T-helper 2 cell treated with Interferon-gamma antibody and Interleukin-4, amounts not matched to agents 5 μg/mL and 100 μg/mL, for 36 hours (primary cell): ENCODE data around the gene CLMN.

ENCODE experiments used
- DNase-seq: peaks from one replicate; pipeline ENCODE4 v3.0.0; 2021; ENCODE audit warnings: low spot score
- H3K27ac Mint-ChIP-seq: one replicate; pipeline ENCODE4 v1.8.0; 2021; ENCODE audit warnings: mild to moderate bottlenecking, mixed read lengths
- H3K27me3 Mint-ChIP-seq: one replicate; pipeline ENCODE4 v1.8.0; 2021; ENCODE audit warnings: low read depth, mixed read lengths
- H3K36me3 Mint-ChIP-seq: one replicate; pipeline ENCODE4 v1.8.0; 2021; ENCODE audit warnings: low read depth, mixed read lengths
- H3K4me1 Mint-ChIP-seq: one replicate; pipeline ENCODE4 v1.8.0; 2021; ENCODE audit warnings: low read depth, mixed read lengths
- H3K4me3 Mint-ChIP-seq: one replicate; pipeline ENCODE4 v1.8.0; 2022; ENCODE audit warnings: mild to moderate bottlenecking, moderate library complexity, mixed read lengths
- H3K9me3 Mint-ChIP-seq: one replicate; pipeline ENCODE4 v1.8.0; 2021; ENCODE audit warnings: mixed read lengths

The CLMN gene

DNA sequence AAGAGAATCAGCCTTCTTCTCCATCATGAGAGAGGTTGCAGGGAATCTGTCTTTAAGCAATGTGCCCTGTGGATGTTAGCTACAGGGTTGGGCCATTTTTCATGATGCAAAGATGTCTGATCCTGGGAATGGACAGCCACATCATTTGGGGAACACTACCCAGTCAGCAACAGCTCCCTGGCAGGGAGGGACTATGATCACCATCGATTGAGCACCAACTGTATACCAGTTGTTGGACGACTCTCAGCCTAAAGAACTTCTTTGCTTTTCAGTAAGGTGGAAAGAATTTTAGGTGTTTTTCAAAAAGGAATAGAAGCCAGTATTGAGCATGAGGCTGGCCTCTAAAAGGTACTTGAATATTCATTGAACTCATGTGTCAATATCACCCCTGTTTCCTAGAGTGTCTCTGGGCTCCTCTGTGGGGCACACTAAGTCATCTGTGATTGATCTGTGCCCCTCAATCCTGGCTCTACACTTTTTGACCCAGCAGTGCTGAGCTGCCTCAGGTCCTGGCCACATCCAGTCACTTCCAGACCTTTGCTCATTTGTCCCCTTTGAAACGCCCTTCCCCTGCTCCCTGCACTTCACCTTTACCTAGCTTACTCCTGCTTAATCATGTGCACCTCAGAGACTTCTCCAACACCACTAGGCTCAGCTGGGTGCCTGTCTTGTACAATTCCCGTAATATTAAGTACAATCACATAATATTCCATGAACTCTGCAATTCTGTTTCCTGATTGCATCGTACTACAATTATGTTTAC, 2.2 kb upstream of the CLMN start:
- H3K36me3 Mint-ChIP-seq = no peaks in the 10 kb centered on the region
- peak overlapping the region; percentile 16 for H3K4me3 Mint-ChIP-seq
- H3K4me1 Mint-ChIP-seq = peaks cover 9% of the 10 kb centered on the region

DNA sequence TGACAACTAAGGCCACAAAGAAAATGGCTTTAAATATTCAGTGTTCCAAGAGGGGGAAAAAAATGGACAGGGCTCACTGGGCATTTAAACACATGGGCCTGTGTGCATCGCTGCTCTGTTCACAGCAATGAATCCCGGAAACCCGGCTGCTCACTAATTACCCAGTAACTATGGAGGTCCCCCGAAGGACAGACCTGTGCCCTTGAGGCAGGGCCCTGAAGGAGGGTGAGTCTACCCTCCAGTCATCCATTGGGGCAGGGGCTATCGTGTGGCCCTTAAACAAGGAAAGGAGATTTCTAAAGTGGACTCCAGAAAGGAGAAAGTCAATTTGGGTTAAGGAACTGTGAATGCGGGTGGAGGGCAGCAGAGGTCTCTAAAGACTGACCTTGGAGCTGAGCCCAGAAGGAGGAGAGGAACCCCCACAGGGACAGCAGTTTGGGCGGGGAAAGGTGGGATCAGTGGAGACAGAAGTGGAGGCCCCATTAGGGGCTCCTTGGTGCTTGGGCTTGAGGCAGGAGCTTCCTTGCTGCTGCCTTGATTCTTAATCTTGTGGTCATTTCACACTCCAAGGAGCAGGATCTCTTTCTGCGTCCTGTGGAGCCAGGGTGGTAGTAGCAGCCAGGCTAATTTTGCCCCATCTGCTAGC, 1.4 kb upstream of the CLMN start:
- Mint-ChIP-seq H3K9me3 (no peaks in the 10 kb centered on the region), H3K27ac (no peak overlapping the region), H3K4me1 (peaks cover 9% of the 10 kb centered on the region), H3K27me3 (peaks cover 62% of the 10 kb centered on the region), H3K36me3 (no peaks in the 10 kb centered on the region), H3K4me3 (peak overlapping the region; percentile 27)
- DNase-seq = no peak

More for the DNA sequence above, 2.2 kb upstream of the CLMN start:
- H3K9me3 Mint-ChIP-seq = no peaks in the 10 kb centered on the region
- peaks cover 65% of the 10 kb centered on the region for H3K27me3 Mint-ChIP-seq
- no peak overlapping the region for H3K27ac Mint-ChIP-seq
- no peak for DNase-seq

DNA sequence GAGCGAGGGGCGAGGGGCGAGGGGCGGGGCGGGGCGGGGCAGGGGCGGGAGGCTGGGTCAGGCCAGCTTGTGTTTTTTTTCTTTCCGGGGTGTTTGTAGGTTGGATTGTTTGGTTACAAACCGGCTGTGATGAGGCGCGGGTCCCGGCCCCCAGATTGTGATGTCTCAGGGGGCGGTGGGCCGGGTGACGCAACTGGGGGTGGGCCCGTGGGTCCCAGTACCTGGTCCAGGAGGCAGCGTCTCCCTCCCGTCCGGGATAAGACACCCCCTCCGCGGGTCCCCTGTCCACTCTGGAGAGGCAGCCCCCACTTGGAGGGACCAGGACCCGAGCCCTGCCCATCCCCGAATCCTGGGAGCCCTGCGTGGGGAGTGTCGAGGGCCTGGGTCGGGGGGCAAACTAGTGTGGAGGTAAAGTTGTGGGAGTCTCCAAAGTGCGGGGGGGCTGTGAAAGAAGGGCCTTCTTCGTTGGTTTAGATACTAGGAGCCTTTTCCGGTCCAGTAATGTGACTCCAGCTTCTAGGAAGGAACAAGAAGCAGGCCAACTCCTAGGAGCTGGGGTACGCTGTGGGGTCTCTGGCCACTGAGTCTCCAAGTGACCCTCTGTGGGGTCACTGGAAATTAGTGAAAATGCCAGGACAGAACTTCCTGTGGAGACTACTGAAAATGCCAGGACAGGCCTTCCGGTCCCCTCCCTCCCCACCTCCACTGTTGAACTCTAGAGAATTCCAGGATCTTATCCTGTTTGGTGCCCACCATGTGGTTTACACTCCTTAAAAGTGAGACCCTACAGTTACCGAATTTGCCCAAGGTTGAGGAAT, 579 bp upstream of the CLMN start:
- Mint-ChIP-seq H3K27ac (no peak overlapping the region), H3K36me3 (no peaks in the 10 kb centered on the region), H3K4me3 (peak overlapping the region; percentile 64), H3K27me3 (peaks cover 62% of the 10 kb centered on the region), H3K9me3 (no peaks in the 10 kb centered on the region), H3K4me1 (peaks cover 9% of the 10 kb centered on the region)
- no peak for DNase-seq

DNA sequence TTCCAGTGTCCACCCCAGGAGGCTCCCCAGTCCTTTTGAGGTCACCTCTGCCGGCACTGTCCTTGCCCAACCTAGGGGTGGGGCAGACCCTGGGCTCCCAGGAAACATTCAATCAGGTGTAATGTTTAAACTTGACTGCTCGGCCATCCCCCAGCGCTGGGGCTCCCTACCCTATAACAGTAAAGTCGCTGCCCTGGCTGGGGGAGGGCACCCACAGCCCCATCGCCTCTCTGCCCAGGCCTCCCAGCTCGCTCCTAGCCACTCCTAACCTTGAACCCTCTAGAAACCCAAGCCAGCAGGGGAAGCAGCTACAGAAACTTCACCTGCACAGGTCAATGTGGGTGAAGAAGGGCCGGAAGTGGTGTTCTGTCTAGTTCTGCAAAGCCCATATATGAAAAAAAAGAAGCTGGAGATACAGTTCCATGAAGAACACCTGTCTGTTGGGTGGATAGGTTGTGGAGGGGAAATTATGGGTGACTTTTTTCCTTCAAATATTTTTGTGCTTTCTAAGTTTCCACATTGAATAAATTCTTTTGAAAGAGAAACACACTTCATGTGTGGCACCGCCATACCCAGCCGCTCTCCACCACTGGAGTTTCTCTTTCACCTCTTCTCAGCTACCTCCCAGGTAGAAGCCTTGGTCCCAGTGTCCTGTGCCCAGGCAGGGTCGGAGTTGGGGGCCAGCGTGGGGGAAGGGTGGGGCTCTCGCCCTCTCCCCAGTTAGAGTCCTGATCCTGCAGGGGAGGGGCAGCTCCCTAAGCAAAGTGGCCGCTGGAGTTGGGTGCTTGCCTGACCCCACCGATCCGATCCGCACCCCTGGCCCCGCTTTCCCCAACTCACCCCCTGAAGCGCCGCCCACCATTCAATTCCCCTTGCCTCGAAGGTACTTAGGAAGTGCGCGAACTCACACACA, 1.1 kb downstream of the CLMN start:
- H3K4me3 Mint-ChIP-seq = peak overlapping the region; percentile 74
- peaks cover 21% of the 10 kb centered on the region for H3K4me1 Mint-ChIP-seq
- H3K9me3 Mint-ChIP-seq = no peaks in the 10 kb centered on the region
- DNase-seq = no peak
- peaks cover 59% of the 10 kb centered on the region for H3K27me3 Mint-ChIP-seq
- no peaks in the 10 kb centered on the region for H3K36me3 Mint-ChIP-seq
- no peak overlapping the region for H3K27ac Mint-ChIP-seq

DNA sequence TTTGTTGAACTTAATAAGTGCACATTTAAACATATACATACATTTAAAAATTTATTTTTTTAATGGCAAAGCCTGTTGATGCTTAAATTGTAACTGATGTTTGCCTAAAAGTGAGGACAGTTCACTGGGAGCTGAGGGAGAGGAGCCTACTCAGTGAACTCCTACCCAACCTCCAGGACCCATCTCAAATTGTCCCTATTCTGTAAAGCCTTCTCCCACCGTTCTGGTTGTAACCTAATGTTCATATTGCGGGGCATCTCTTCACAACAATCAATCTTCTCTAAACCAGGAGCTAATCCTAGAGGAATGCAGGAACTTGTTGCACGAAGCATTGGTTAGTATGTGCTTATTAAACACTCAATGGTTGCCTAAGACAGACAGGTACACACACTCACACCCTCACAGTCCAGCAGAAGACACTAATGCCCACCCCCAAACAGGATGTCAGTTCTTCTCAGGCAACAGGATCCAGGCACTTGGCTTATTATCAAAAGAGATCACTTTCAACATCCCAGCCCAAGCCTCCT, 1.8 kb downstream of the CLMN start:
- H3K27ac Mint-ChIP-seq = no peak overlapping the region
- peaks cover 24% of the 10 kb centered on the region for H3K4me1 Mint-ChIP-seq

DNA sequence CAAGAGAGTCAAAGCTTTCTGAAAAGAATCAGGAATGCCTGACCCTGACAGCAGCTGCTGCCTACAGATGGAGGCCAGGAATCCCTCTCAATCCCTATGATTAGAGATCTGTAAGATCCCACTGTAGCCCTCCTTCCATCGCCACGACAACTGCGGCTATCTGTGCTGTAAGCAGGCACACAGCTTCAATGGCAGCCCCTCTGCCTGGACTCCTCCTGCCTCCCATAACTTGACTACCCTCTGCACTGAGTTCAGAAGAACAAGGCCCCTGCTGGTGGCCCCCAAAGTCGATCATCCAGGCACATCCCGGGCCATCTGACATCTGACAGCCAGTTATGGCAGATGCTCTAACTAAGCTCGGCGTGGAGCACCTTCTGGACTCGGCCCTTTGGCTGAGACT, 2.9 kb downstream of the CLMN start:
- H3K4me3 Mint-ChIP-seq = no peak overlapping the region
- H3K27me3 Mint-ChIP-seq = peaks cover 42% of the 10 kb centered on the region
- H3K27ac Mint-ChIP-seq = no peak overlapping the region
- no peaks in the 10 kb centered on the region for H3K9me3 Mint-ChIP-seq
- peaks cover 24% of the 10 kb centered on the region for H3K4me1 Mint-ChIP-seq
- no peak for DNase-seq
- H3K36me3 Mint-ChIP-seq = no peaks in the 10 kb centered on the region

More for the DNA sequence above, 1.8 kb downstream of the CLMN start:
- Mint-ChIP-seq H3K4me3 (peak overlapping the region; percentile 74), H3K27me3 (peaks cover 52% of the 10 kb centered on the region), H3K9me3 (no peaks in the 10 kb centered on the region), H3K36me3 (no peaks in the 10 kb centered on the region)
- no peak for DNase-seq

DNA sequence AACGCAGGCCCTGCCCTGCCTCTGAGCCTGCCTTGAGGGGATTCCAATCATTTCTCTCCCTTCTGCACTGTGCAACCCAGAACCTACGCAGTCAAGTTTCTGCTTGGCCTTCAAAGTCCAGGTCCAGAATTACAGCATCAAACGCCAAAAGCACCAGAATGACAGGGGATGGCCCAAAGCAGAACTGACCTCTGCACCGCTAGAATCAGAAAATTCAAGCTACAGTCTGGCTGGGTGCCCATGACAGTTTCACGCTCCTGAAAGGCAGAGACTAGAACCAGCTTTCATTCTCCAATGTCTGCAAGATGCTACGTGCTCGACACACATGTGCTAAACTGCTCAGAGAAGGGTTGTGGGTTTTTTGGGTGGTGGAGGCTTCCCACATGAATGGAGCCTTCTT, 4.1 kb downstream of the CLMN start:
- Mint-ChIP-seq H3K4me3 (no peak overlapping the region), H3K27ac (no peak overlapping the region), H3K4me1 (peaks cover 24% of the 10 kb centered on the region), H3K9me3 (no peaks in the 10 kb centered on the region), H3K36me3 (no peaks in the 10 kb centered on the region), H3K27me3 (peaks cover 30% of the 10 kb centered on the region)
- DNase-seq = no peak

DNA sequence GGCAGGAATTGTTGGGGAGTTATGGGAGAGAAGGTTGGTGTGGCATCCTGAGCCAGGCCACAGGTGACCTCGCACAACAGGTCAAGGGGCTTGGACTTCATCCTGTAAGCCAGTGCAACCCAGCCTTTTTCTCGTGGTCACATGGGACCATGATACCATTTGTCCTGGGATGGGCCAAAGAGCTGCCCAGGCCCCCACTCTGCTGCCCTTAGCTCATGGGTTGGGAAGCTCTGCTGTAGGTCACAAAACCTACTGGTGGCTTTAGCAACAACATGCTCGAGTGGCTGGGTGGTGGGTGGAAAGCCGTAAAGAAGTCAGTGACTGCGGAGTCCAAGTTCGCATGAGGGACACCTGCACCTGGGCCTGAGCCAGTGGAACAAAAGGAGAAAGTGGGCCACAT, 4.6 kb downstream of the CLMN start:
- no peak for DNase-seq
- H3K4me1 Mint-ChIP-seq = peaks cover 24% of the 10 kb centered on the region
- H3K27me3 Mint-ChIP-seq = peaks cover 30% of the 10 kb centered on the region
- H3K27ac Mint-ChIP-seq = no peak overlapping the region
- no peaks in the 10 kb centered on the region for H3K9me3 Mint-ChIP-seq
- no peaks in the 10 kb centered on the region for H3K36me3 Mint-ChIP-seq
- no peak overlapping the region for H3K4me3 Mint-ChIP-seq

DNA sequence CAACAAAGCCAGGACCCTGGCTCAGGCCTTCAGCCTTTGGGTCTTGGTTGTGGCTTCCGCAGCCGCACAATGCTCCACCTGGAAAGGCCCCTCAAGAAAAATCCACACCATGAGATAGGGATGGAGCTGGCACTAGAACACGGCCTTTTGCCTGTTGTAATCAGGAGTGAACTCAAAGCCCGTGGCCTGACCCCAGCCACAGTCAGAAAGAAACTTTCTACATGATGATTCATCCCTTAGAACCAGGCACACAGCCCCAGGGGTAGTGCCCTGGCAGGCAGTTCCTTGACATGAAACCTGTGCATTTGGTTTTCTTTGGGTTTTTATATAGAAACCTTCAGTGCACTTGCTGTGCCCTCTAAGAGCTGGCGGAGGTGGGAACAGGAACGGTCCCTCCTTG, 5.1 kb downstream of the CLMN start:
- H3K27ac Mint-ChIP-seq = no peak overlapping the region

DNA sequence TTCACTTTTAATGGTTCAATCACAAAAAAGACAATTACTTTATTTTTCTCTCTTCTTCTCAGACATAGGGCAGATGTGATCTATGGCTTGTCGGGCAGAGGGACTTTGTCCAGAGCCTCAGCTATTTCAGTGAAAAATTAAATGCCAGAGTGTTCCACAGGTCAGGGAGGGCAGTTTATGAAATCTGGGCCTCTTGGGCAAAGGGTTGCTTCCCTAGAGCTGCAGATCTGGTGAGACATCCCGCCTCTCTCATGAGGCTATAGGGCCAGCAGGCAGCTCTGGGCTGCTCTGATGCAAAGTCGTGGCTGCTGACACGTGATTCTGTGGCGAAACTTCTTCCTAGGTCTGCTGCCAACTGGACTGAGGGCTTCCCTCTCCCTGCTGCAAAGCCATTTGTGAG, 6.0 kb downstream of the CLMN start:
- H3K9me3 Mint-ChIP-seq = no peaks in the 10 kb centered on the region
- peaks cover 24% of the 10 kb centered on the region for H3K27me3 Mint-ChIP-seq
- DNase-seq = no peak
- no peak overlapping the region for H3K4me3 Mint-ChIP-seq
- peaks cover 18% of the 10 kb centered on the region for H3K4me1 Mint-ChIP-seq
- no peaks in the 10 kb centered on the region for H3K36me3 Mint-ChIP-seq
- no peak overlapping the region for H3K27ac Mint-ChIP-seq

More for the DNA sequence above, 5.1 kb downstream of the CLMN start:
- no peaks in the 10 kb centered on the region for H3K9me3 Mint-ChIP-seq
- peak; percentile 63 for DNase-seq
- H3K36me3 Mint-ChIP-seq = no peaks in the 10 kb centered on the region
- peak overlapping the region; percentile 16 for H3K4me3 Mint-ChIP-seq
- peaks cover 30% of the 10 kb centered on the region for H3K27me3 Mint-ChIP-seq
- H3K4me1 Mint-ChIP-seq = peaks cover 24% of the 10 kb centered on the region

DNA sequence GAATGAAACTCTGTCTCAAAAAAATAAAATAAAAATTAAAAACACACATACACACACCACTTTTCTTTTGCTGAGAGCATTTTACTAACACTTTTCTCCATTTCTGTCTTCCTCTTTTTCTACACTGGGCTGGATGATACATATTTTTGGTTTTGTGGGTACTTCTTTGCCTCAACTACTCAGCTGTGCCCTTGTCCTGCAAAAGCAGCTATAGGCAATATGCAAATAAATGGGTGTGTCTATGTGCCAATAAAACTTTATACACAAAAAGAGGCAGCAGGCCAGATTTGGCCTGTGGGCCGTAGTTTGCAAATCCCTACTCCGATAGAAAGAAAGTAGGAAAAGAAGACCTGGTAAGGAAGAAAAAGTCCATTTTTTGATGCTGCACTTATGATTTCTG, 6.5 kb downstream of the CLMN start:
- H3K4me1 Mint-ChIP-seq = peaks cover 17% of the 10 kb centered on the region
- no peak overlapping the region for H3K27ac Mint-ChIP-seq
- DNase-seq = no peak
- H3K27me3 Mint-ChIP-seq = peaks cover 23% of the 10 kb centered on the region
- H3K36me3 Mint-ChIP-seq = no peaks in the 10 kb centered on the region
- no peak overlapping the region for H3K4me3 Mint-ChIP-seq
- H3K9me3 Mint-ChIP-seq = no peaks in the 10 kb centered on the region

DNA sequence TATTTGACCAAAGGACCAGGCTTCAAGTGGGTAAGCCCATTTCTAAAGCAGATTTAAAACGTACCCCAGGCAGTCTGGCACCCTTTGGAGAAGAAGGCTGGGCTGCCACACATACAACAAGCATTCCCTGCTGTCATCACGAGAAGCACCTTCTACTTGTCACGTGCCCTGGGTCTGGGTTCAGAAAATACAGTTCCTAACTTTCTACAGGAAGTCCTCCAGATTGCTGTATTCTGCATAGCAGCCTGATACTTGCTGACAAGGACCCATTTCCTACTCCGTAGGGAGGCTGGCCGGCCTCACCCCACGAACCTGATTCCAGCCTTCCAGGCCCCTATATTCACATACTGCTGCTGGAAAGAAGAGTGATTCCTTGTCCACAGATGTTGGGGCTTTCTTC, 7.4 kb downstream of the CLMN start:
- DNase-seq = no peak
- Mint-ChIP-seq H3K27me3 (peaks cover 18% of the 10 kb centered on the region), H3K27ac (no peak overlapping the region), H3K9me3 (no peaks in the 10 kb centered on the region), H3K4me3 (no peak overlapping the region), H3K4me1 (peaks cover 15% of the 10 kb centered on the region), H3K36me3 (no peaks in the 10 kb centered on the region)

DNA sequence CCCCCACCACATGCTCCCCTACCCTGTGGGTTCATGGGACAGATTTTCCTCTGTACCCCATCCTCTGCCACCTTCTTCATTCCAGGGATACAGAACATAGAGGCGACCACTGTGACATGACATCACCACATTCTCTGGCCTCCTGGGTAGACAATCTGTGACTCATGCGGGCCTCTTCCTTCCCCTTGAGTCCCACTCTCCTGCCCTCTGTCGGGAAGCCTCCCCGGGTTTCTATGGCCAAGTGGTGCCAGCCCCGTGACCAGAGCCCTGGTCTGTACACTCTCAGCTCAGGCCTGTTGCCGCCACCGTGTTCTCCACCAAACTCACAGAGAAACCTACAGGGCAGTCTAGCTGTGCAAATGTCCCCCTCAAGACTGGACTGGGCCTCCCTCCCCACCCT, 8.0 kb downstream of the CLMN start:
- Mint-ChIP-seq H3K4me3 (no peak overlapping the region), H3K27ac (no peak overlapping the region), H3K36me3 (no peaks in the 10 kb centered on the region), H3K27me3 (peaks cover 15% of the 10 kb centered on the region), H3K4me1 (peaks cover 15% of the 10 kb centered on the region), H3K9me3 (no peaks in the 10 kb centered on the region)
- DNase-seq = no peak
